ENCODE results near the gene KLHL12. TPM values are rescaled to one million over a fixed set of nuclear protein-coding genes. Genes with fewer than 3 reads are reported as not detected.

Gene KLHL12
- polyA plus RNA-seq, 1 donor (not counting 4 experiments of a cell fraction or from before 2014, with no cell fraction given), result 32.3 TPM

DNA sequence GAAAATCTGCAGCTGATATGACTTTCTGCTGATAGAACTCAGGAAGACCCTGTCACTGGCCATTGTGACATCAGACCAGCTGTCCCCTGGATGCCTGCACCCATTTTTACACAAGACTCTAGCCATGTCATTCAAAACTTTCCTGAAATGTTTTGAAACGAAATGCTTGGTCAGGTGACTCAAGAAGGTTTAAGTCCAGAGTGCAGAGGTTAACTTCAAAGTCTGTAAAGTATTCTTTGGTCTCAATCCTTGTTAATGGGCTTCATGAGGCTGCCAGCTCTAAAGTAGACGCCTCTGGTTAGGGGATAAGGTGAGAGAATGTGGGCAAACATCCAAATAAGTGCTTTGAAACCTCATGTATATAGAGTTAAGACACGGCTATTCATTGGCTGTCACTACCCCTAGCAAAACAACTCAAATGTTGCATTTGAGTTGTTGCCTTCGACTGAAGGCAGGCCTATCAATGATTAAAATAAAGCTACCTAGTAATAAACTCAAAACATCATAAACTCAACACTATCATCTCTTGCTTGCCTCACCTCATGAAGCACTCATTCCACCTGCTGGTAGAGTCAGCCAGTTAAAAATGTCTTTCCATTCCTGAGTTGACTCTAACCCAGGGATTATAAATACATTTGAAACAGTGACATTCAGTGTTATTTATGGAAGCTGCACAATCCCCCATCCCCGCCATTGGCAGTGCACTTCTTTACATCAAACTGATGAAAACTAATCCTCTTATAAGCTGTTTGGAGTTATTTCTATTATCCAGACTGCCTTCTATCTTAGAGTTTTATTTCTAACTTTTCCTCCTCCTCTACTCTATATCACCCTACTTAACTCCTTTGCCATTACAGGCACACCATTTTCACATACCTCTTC is 64.1 kb downstream of the KLHL12 start:
- H2AFZ ChIP-seq (ENCODE audit: control insufficient read depth, low read length), result no peak overlapping the region
- H3K9me3 ChIP-seq (ENCODE audit: control insufficient read depth, low read depth, low read length), result no peaks in the 10 kb centered on the region
- no peak for FAIRE-seq
- TF ChIP-seq, protein P1, sequence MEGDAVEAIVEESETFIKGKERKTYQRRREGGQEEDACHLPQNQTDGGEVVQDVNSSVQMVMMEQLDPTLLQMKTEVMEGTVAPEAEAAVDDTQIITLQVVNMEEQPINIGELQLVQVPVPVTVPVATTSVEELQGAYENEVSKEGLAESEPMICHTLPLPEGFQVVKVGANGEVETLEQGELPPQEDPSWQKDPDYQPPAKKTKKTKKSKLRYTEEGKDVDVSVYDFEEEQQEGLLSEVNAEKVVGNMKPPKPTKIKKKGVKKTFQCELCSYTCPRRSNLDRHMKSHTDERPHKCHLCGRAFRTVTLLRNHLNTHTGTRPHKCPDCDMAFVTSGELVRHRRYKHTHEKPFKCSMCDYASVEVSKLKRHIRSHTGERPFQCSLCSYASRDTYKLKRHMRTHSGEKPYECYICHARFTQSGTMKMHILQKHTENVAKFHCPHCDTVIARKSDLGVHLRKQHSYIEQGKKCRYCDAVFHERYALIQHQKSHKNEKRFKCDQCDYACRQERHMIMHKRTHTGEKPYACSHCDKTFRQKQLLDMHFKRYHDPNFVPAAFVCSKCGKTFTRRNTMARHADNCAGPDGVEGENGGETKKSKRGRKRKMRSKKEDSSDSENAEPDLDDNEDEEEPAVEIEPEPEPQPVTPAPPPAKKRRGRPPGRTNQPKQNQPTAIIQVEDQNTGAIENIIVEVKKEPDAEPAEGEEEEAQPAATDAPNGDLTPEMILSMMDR (optimal IDR thresholded peaks at IDR 0.05 in 1 of 3, IDR thresholded peaks at IDR 0.05 in 1 of 3, conservative IDR thresholded peaks at IDR 0.05 in 1 of 3; ENCODE audit: extremely low read depth in 1 of 3, insufficient read depth in 2 of 3, low read length in 3 of 3), result no peak
- TF ChIP-seq EZH2 (IDR thresholded peaks at IDR 0.05; ENCODE audit: low read length), result no peak
- dilution Hi-C loops (cut with MboI; ENCODE audit: extremely low pct_ligation_motif_present, low sequenced_read_pairs), result no loop called here
- H3K27ac ChIP-seq (ENCODE audit: control insufficient read depth, insufficient read depth, low read length), result no peak overlapping the region
- H3K4me1 ChIP-seq (ENCODE audit: control insufficient read depth, extremely low read depth, insufficient read depth, low read length), result no peaks in the 10 kb centered on the region
- no peak overlapping the region for H3K4me3 ChIP-seq (ENCODE audit: control insufficient read depth in 2 of 3, extremely low read depth in 1 of 3, insufficient read depth in 2 of 3, low read depth in 1 of 3, low read length in 3 of 3)
- no peak overlapping the region for H3K4me2 ChIP-seq (ENCODE audit: control insufficient read depth, extremely low read depth, insufficient read depth, low read depth, low read length)
- no peaks in the 10 kb centered on the region for H3K36me3 ChIP-seq (ENCODE audit: control insufficient read depth in 2 of 2, extremely low read depth in 1 of 2, insufficient read depth in 2 of 2, low read length in 2 of 2)
- H3K9ac ChIP-seq (ENCODE audit: control insufficient read depth, extremely low read depth, insufficient read depth, low read length), result no peak overlapping the region
- no peaks in the 10 kb centered on the region for H3K79me2 ChIP-seq (ENCODE audit: control insufficient read depth, insufficient read depth, low read length)
- no peaks in the 10 kb centered on the region for H3K9me1 ChIP-seq (ENCODE audit: control insufficient read depth, extremely low read depth, insufficient read depth, low read length)
- no peaks in the 10 kb centered on the region for H4K20me1 ChIP-seq (ENCODE audit: control insufficient read depth, extremely low read depth, insufficient read depth, low read length)
- H3K27me3 ChIP-seq (ENCODE audit: control insufficient read depth, extremely low read depth, insufficient read depth, low read length), result peaks cover 25% of the 10 kb centered on the region
- DNase-seq (ENCODE audit: low read depth, low spot score), result no peak

DNA sequence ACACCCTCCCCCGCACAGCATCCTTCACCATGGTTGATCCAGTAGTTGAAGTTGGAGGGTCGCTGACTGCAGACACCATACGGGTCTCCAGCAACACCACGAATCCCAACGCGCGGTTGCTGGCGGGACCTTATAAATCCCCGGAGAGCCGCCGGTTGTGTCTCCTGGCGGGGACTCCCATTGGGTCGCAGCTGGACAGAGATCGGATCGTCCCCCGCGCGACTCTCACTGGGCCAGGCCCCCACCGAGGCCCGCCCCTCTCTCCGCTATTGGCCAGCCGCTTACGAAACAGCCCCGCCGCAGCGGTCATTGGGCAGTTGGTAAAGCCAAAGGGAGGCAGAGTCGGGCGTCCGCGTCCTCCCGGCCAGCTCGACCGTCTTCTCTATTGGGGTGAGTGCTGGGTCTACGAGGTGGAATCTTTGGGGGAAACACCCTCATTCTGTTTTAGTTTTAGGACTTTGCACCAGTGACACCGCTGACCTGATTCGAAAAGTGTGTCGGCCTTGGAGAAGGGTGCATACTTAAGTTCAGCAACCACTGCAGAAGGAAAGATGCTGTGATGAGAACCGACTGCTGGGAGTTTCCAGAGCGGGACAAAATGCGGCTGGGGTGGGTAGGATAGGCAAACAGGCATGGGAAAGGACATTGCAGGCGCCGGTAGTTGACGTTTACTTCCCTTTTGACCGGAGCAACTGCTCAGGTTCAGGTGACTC is 65.5 kb downstream of the KLHL12 start:
- TF ChIP-seq EZH2 (IDR thresholded peaks at IDR 0.05; ENCODE audit: low read length), result peak; percentile 48
- TF ChIP-seq, protein P1 (optimal IDR thresholded peaks at IDR 0.05 in 1 of 3, IDR thresholded peaks at IDR 0.05 in 1 of 3, conservative IDR thresholded peaks at IDR 0.05 in 1 of 3; ENCODE audit: extremely low read depth in 1 of 3, insufficient read depth in 2 of 3, low read length in 3 of 3), result no peak
- Histone ChIP-seq H2AFZ (ENCODE audit: control insufficient read depth, low read length) (no peak overlapping the region), H3K9me1 (ENCODE audit: control insufficient read depth, extremely low read depth, insufficient read depth, low read length) (no peaks in the 10 kb centered on the region), H3K79me2 (ENCODE audit: control insufficient read depth, insufficient read depth, low read length) (no peaks in the 10 kb centered on the region), H3K4me1 (ENCODE audit: control insufficient read depth, extremely low read depth, insufficient read depth, low read length) (no peaks in the 10 kb centered on the region), H3K27me3 (ENCODE audit: control insufficient read depth, extremely low read depth, insufficient read depth, low read length) (peaks cover 25% of the 10 kb centered on the region), H4K20me1 (ENCODE audit: control insufficient read depth, extremely low read depth, insufficient read depth, low read length) (no peaks in the 10 kb centered on the region), H3K4me2 (ENCODE audit: control insufficient read depth, extremely low read depth, insufficient read depth, low read depth, low read length) (peak overlapping the region; percentile 81), H3K9ac (ENCODE audit: control insufficient read depth, extremely low read depth, insufficient read depth, low read length) (no peak overlapping the region), H3K4me3 (ENCODE audit: control insufficient read depth in 2 of 3, extremely low read depth in 1 of 3, insufficient read depth in 2 of 3, low read depth in 1 of 3, low read length in 3 of 3) (peak overlapping the region; percentile 46 to 72 (median 71)), H3K36me3 (ENCODE audit: control insufficient read depth in 2 of 2, extremely low read depth in 1 of 2, insufficient read depth in 2 of 2, low read length in 2 of 2) (no peaks in the 10 kb centered on the region), H3K27ac (ENCODE audit: control insufficient read depth, insufficient read depth, low read length) (no peak overlapping the region), H3K9me3 (ENCODE audit: control insufficient read depth, low read depth, low read length) (no peaks in the 10 kb centered on the region)
- FAIRE-seq (no peak), DNase-seq (ENCODE audit: low read depth, low spot score) (no peak)
- dilution Hi-C loops (cut with MboI; ENCODE audit: extremely low pct_ligation_motif_present, low sequenced_read_pairs), result no loop called here
